OCI-LY3 (cell line): ENCODE measurements around the gene DLK1.

ENCODE experiments used
- CTCF ChIP-seq: fragments of 200-600, 300-600 bp; sonication (generic); IDR thresholded peaks from 2 replicates; pipeline ENCODE4 v1.5.1; 2014; ENCODE audit warnings: antibody characterized with exemption, low read length, low read depth
- EZH2phosphoT487 ChIP-seq: fragments of 200-600 bp; shearing (Covaris generic); IDR thresholded peaks from 2 replicates; pipeline ENCODE4 v1.6.1; 2018; ENCODE audit warnings: antibody characterized with exemption, mixed run types, low read depth

GRCh38 chr14:100787659-100788058 is 61.0 kb downstream of the DLK1 start:
- no peak for TF ChIP-seq CTCF
- no peak for TF ChIP-seq EZH2phosphoT487
